NCI-H774 (cell line): ENCODE results near the gene ESRRA.
"Not testable (repeated sequence)": the region's sequence is repeated elsewhere in the genome, so short reads cannot be mapped to it uniquely, and the experiment has no call there.

Source experiments
- DNase-seq: peaks from one replicate; lab custom pipeline; 2025; lab: John Stamatoyannopoulos, UW

ESRRA gene

GRCh38 chr11:64314146-64314804 is 9.0 kb downstream of the ESRRA start:
- DNase-seq, result no peak

- DNase-seq, result no peak
Measured at GRCh38 chr11:64314805-64315561, 9.7 kb downstream of the ESRRA start.

- not testable (repeated sequence) for DNase-seq
Measured at GRCh38 chr11:64315667-64316526, 10.6 kb downstream of the ESRRA start.

- peak; percentile 34 for DNase-seq
Measured at GRCh38 chr11:64316672-64317324, 11.5 kb downstream of the ESRRA start.

GRCh38 chr11:64317325-64317960 is 12.1 kb downstream of the ESRRA start, which contains the start of gene TRMT112:
Gene TRMT112, minus strand, starts transcription at chr11:64317559. Its CDS starts 33 bp downstream, at chr11:64317526.
- peak; percentile 99 for DNase-seq

- DNase-seq, result peak; percentile 98
Measured at GRCh38 chr11:64317961-64318765, 12.8 kb downstream of the ESRRA start, which contains the start of gene PRDX5. Gene PRDX5, plus strand, starts transcription at chr11:64318121. Its CDS starts 95 bp downstream, at chr11:64318216.

GRCh38 chr11:64318766-64319761 is 13.7 kb downstream of the ESRRA start:
- no peak for DNase-seq

- DNase-seq, result no peak
Measured at GRCh38 chr11:64320556-64320955, 15.2 kb downstream of the ESRRA start.

GRCh38 chr11:64321026-64321425 is 15.7 kb downstream of the ESRRA start:
- DNase-seq, result no peak

GRCh38 chr11:64321533-64321932 is 16.2 kb downstream of the ESRRA start:
- DNase-seq, result no peak

- no peak for DNase-seq
Measured at GRCh38 chr11:64322925-64323260, 17.6 kb downstream of the ESRRA start.

- no peak for DNase-seq
Measured at GRCh38 chr11:64323373-64323772, 18.0 kb downstream of the ESRRA start.

- not testable (repeated sequence) for DNase-seq
Measured at GRCh38 chr11:64323984-64324383, 18.7 kb downstream of the ESRRA start.

- DNase-seq, result no peak
Measured at GRCh38 chr11:64324692-64325469, 19.6 kb downstream of the ESRRA start.

GRCh38 chr11:64327375-64327774 is 22.1 kb downstream of the ESRRA start:
- no peak for DNase-seq

- DNase-seq, result no peak
Measured at GRCh38 chr11:64327993-64328392, 22.7 kb downstream of the ESRRA start.

- DNase-seq, result no peak
Measured at GRCh38 chr11:64330888-64331287, 25.6 kb downstream of the ESRRA start.

- DNase-seq, result peak; percentile 32
Measured at GRCh38 chr11:64331569-64332371, 26.4 kb downstream of the ESRRA start.
